SKM-1 (cell line): Measurements from ENCODE around the gene NOTCH4.

Experiments
- DNase-seq: peaks from one replicate; lab custom pipeline; 2025; ENCODE audit not compliant: unreplicated experiment; lab: John Stamatoyannopoulos, UW

The NOTCH4 gene

GRCh38 chr6:32167761-32168262 is 56.1 kb downstream of the NOTCH4 start:
- no peak for DNase-seq

- no peak for DNase-seq
Measured at GRCh38 chr6:32167154-32167760, 56.6 kb downstream of the NOTCH4 start.

GRCh38 chr6:32166411-32167061 is 57.3 kb downstream of the NOTCH4 start:
- DNase-seq, result no peak

- DNase-seq, result no peak
Measured at GRCh38 chr6:32164295-32164694, 59.6 kb downstream of the NOTCH4 start, which contains the start of gene EGFL8. Gene EGFL8 (plus strand): TSS chr6:32164595. CDS start chr6:32166166, 1,571 bp downstream.

- no peak for DNase-seq
Measured at GRCh38 chr6:32163559-32164258, 60.2 kb downstream of the NOTCH4 start.

- DNase-seq, result no peak
Measured at GRCh38 chr6:32158052-32158451, 65.8 kb downstream of the NOTCH4 start.

GRCh38 chr6:32156891-32157290 is 67.0 kb downstream of the NOTCH4 start:
- no peak for DNase-seq

- DNase-seq, result peak; percentile 20
Measured at GRCh38 chr6:32154514-32155161, 69.2 kb downstream of the NOTCH4 start.

- peak; percentile 59 for DNase-seq
Measured at GRCh38 chr6:32153564-32154513, 70.0 kb downstream of the NOTCH4 start, which contains the start of gene PPT2. Gene PPT2 (plus strand): TSS chr6:32154141. CDS start chr6:32154595, 454 bp downstream.

- no peak for DNase-seq
Measured at GRCh38 chr6:32152769-32153563, 70.9 kb downstream of the NOTCH4 start.

- DNase-seq, result no peak
Measured at GRCh38 chr6:32151863-32152768, 71.8 kb downstream of the NOTCH4 start, which contains the start of gene PRRT1. Gene PRRT1 (minus strand): TSS chr6:32151939. CDS start chr6:32151827, 112 bp downstream.

GRCh38 chr6:32151181-32151862 is 72.5 kb downstream of the NOTCH4 start:
- no peak for DNase-seq

- DNase-seq, result no peak
Measured at GRCh38 chr6:32149932-32150870, 73.7 kb downstream of the NOTCH4 start.

- no peak for DNase-seq
Measured at GRCh38 chr6:32149092-32149755, 74.6 kb downstream of the NOTCH4 start.

- peak; percentile 21 for DNase-seq
Measured at GRCh38 chr6:32148289-32149091, 75.4 kb downstream of the NOTCH4 start.
